MCF 10A (cell line): ENCODE data around the gene BPHL. TPM values are rescaled to one million over a fixed set of nuclear protein-coding genes. Genes with fewer than 3 reads are reported as not detected.
A peak's percentile ranks its signal among the peaks of the same experiment; 100 is the strongest.
"Not testable (repeated sequence)": the region's sequence is repeated elsewhere in the genome, so short reads cannot be mapped to it uniquely, and the experiment has no call there.

Experiments used
- BruUV-seq: library from RNA; stranded (reverse); fragments of 400-500 nt; replicated peaks from 2 replicates; lab custom pipeline; 2021; lab: Mats Ljungman, UMichigan
- CTCF ChIA-PET: fragments of 300-600 bp; sonication (Branson Sonifier 250); formaldehyde crosslinking; extraction: SDS; loops from one replicate; lab custom pipeline; 2021; ENCODE audit warnings: antibody characterized with exemption, inconsistent platforms; lab: Yijun Ruan, JAX
- POLR2A ChIA-PET: fragments of 300-600, 350-650 bp; sonication (Branson Sonifier 250); formaldehyde crosslinking; extraction: SDS; loops from one replicate; lab custom pipeline; 2020; ENCODE audit warnings: antibody characterized with exemption, inconsistent platforms; lab: Yijun Ruan, JAX
- DNase-seq: peaks from one replicate; pipeline ENCODE4 v3.0.0-alpha.2; 2018; ENCODE audit not compliant: unreplicated experiment
- H3K27ac Mint-ChIP-seq: one replicate; pipeline ENCODE4 v1.8.0; 2022; ENCODE audit warnings: mild to moderate bottlenecking, low read depth, mixed read lengths; ENCODE audit not compliant: unreplicated experiment
- H3K27me3 Mint-ChIP-seq: one replicate; pipeline ENCODE4 v1.8.0; 2022; ENCODE audit warnings: mixed read lengths; ENCODE audit not compliant: insufficient read depth, unreplicated experiment
- H3K36me3 Mint-ChIP-seq: one replicate; pipeline ENCODE4 v1.8.0; 2022; ENCODE audit warnings: mild to moderate bottlenecking, moderate library complexity, mixed read lengths; ENCODE audit not compliant: insufficient read depth, unreplicated experiment
- H3K4me1 Mint-ChIP-seq: one replicate; pipeline ENCODE4 v1.8.0; 2022; ENCODE audit warnings: mixed read lengths; ENCODE audit not compliant: insufficient read depth, unreplicated experiment
- H3K4me3 Mint-ChIP-seq: one replicate; pipeline ENCODE4 v1.8.0; 2022; ENCODE audit warnings: mild to moderate bottlenecking, moderate library complexity, mixed read lengths; ENCODE audit not compliant: unreplicated experiment
- H3K9me3 Mint-ChIP-seq: one replicate; pipeline ENCODE4 v1.8.0; 2022; ENCODE audit warnings: mixed read lengths; ENCODE audit not compliant: unreplicated experiment
- intact Hi-C: fragments of 100-400 bp; cut with micrococcal nuclease; formaldehyde crosslinking; loops from 2 replicates; pipeline ENCODE4 v1.14.1; 2022
- total RNA-seq: library from RNA; stranded (reverse); gene quantifications from 2 replicates; pipeline ENCODE4 v1.2.3, GENCODE V29; 2022
- TF ChIP-seq, protein P1 (sequence below): fragments of 200-600 bp; IDR thresholded peaks from one replicate; pipeline ENCODE4 v1.8.0; 2022; ENCODE audit warnings: antibody characterized with exemption, mild to moderate bottlenecking; ENCODE audit not compliant: unreplicated experiment

BPHL gene
- total RNA-seq, 1 experiment from 2014 or later: 13.2 TPM

DNA sequence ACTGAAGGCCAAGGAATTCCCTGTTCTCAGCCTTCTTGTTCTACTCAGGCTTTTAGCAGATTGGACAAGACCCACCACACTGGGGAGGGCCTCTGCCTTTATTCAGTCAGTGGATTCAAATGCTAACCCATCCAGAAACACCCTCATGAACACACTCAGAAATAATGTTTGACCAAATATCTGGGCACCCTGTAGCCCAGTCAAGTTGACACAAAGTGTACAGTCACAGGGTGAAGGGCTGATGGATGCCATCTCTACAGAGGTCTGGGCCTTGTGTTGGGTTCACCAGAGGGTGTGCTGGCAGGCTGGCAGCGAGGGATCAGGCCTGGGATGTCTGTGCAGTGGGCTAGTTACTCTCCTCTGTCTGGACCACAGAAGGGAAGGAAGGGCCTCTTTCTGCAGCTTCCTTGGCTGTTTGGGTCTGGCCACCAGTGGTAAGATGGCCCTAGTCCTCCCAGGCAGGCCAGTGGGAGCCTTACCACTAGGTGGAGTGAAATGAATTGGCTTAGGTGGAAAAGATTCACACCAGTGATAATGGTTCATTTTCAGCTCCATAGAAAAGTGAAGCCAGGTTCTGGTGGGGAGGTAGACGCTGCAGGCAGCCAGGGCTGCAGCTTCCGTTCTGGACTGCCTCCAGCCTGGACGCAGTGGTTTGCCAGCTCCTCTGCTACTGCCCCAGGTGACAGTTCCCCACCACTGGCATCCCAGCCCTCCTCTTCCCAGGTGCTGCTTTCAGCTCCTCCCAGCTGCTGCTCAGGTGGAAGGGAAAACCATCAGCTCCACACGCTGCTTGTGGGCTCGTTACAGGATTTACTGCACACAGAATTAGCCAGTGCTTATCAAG lies 29.6 kb downstream of the BPHL start:
- POLR2A ChIA-PET: no interaction called here
- no peak for DNase-seq

DNA sequence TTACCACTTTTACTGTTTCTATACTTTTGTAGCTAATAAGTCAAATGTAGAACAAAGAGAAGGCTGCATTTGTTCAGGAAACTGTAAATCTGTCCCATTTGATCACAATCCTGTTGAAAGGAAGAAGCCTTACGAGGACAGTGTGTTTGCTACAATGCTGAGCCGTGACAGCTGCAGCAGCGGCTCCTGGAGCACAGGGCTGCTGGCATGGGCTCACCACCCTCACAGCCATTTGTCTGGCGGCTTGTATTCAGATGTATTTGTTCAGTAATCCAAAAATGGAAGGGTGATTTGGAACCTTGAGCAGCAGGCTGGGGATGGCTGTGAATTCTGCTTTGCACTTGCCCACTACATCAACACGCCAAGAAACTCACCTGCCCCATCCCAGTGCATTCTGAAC lies 33.2 kb downstream of the BPHL start:
- Mint-ChIP-seq H3K4me3 (no peak overlapping the region), H3K36me3 (peaks cover 20% of the 10 kb centered on the region), H3K4me1 (no peaks in the 10 kb centered on the region), H3K9me3 (no peaks in the 10 kb centered on the region), H3K27ac (no peak overlapping the region), H3K27me3 (no peaks in the 10 kb centered on the region)
- TF ChIP-seq, protein P1, sequence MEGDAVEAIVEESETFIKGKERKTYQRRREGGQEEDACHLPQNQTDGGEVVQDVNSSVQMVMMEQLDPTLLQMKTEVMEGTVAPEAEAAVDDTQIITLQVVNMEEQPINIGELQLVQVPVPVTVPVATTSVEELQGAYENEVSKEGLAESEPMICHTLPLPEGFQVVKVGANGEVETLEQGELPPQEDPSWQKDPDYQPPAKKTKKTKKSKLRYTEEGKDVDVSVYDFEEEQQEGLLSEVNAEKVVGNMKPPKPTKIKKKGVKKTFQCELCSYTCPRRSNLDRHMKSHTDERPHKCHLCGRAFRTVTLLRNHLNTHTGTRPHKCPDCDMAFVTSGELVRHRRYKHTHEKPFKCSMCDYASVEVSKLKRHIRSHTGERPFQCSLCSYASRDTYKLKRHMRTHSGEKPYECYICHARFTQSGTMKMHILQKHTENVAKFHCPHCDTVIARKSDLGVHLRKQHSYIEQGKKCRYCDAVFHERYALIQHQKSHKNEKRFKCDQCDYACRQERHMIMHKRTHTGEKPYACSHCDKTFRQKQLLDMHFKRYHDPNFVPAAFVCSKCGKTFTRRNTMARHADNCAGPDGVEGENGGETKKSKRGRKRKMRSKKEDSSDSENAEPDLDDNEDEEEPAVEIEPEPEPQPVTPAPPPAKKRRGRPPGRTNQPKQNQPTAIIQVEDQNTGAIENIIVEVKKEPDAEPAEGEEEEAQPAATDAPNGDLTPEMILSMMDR: no peak
- intact Hi-C loops: no loop called here
- ChIA-PET CTCF (interaction anchor here (0.8 to 1.6 kb wide), 2 partner anchors 11 to 26 kb away, joined by 3 to 6 read pairs; no protein-coding TSS in a partner anchor), POLR2A (no interaction called here)
- no peak for DNase-seq
- BruUV-seq: no TSS peak

More for the DNA sequence above, 29.6 kb downstream of the BPHL start:
- intact Hi-C loops: no loop called here
- Mint-ChIP-seq H3K4me3 (no peak overlapping the region), H3K36me3 (peaks cover 27% of the 10 kb centered on the region), H3K9me3 (no peaks in the 10 kb centered on the region), H3K27ac (no peak overlapping the region), H3K27me3 (no peaks in the 10 kb centered on the region), H3K4me1 (no peaks in the 10 kb centered on the region)
- TF ChIP-seq, protein P1: no peak
- no TSS peak for BruUV-seq
- CTCF ChIA-PET: interaction anchor here (0.6 to 1.2 kb wide), 4 partner anchors 16 to 299 kb away, joined by 3 to 4 read pairs (median 3); no protein-coding TSS in a partner anchor

DNA sequence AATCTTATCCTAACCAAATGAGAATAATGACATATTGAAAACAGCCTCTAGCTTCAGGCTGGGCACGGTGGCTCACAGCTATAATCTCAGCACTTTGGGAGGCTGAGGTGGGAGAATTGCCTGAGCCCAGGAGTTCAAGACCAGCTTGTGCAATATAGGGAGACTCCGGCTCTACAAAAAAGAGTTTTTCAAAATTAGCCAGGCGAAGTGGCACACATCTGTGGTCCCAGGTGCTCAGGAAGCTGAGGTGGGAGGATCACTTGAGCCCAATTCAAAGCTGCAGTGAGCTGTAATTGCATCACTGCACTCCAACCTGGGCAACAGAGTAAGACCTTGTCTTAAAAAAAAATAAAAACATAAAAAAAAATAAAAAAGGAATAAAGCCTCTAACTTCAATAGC lies 34.2 kb downstream of the BPHL start:
- Mint-ChIP-seq H3K4me3 (no peak overlapping the region), H3K27me3 (no peaks in the 10 kb centered on the region), H3K27ac (no peak overlapping the region), H3K9me3 (no peaks in the 10 kb centered on the region), H3K36me3 (peaks cover 17% of the 10 kb centered on the region), H3K4me1 (no peaks in the 10 kb centered on the region)
- DNase-seq: no peak
- CTCF ChIA-PET: interaction anchor here (1.6 kb wide), 1 partner anchor 27 kb away, joined by 6 read pairs; no protein-coding TSS in a partner anchor
- TF ChIP-seq, protein P1: no peak
- POLR2A ChIA-PET: interaction anchor here (0.7 kb wide), 1 partner anchor 147 kb away, joined by 3 read pairs; no protein-coding TSS in a partner anchor
- no TSS peak for BruUV-seq
- intact Hi-C loops: no loop called here

DNA sequence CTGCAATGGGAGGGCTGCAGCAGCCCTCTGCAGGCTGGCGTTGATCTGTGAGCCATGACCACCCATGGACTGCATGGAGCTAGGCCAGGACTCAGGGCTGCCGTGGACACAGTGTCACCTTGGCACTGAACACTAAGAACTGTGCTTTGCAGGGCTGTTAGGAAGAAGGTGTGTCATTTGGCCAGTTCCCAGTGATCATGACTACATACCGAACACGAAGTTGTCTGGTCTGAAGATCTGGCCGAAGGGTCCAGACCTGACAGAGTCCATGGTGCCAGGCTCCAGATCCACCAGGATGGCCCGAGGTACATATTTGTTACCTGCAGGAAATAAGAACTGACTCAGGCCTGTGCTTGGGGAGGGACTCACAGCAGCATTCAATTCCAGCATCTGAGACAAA lies 36.9 kb downstream of the BPHL start:
- DNase-seq, CTCF ChIA-PET, H3K27me3 Mint-ChIP-seq, H3K4me3 Mint-ChIP-seq, H3K9me3 Mint-ChIP-seq, H3K4me1 Mint-ChIP-seq, H3K27ac Mint-ChIP-seq, BruUV-seq: not testable (repeated sequence)
- intact Hi-C loops: loop anchor here (5.0 kb wide), 2 partner anchors 38 to 97 kb away; partner anchors contain the start of gene BPHL
- POLR2A ChIA-PET: interaction anchor here (0.8 kb wide), 1 partner anchor 54 kb away, joined by 4 read pairs; no protein-coding TSS in a partner anchor
- peaks cover 16% of the 10 kb centered on the region for H3K36me3 Mint-ChIP-seq

DNA sequence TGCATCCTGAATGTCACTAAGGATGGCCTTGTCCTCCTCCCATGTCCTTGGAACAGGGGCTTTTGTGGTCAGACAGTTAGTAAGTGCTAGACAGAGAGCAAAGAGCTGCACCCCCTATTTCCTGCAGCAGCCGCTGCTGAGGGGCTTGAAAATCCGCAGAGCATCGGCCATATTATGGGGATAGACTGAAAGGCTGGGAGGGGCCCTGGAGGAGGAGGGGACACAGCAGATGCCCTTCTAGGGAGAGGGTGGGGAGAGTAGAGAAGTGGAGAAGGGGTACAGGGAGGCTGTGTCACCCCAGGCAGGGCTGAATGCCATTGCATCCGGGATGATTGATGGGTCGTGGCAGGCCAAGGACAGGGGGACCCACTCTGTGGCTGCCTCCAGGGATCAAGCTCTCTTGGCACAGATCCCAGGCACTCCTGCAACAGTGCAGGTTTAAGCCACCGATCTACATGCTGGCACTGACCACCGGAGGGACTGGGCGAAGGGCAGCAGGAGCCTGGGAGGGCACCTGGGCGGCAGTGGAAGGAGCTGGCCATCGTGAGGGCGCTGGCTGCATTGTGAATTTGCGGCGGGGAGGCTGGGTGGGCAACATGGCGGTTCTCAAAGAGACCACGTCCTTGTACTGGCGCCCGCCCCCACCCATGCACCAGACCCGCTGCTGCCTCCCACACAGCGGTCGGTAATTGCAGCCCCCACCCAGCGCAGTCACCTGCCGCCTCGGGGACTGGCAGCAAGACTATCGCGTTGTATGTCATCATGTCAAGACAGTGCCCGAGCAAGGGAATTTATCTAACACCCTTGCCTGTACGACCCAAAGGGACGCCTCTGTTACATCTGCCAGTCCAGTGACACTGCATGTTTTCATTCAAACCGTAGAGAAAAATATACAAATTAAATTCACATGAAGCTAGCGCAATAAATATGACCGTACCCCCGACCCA lies 37.9 kb downstream of the BPHL start:
- POLR2A ChIA-PET: interaction anchor here (0.7 to 3.1 kb wide), 11 partner anchors 14 to 132 kb away, joined by 3 to 28 read pairs (median 4); partner anchors contain the start of gene PSMG4
- Mint-ChIP-seq H3K4me3 (peak overlapping the region; percentile 72), H3K27ac (peak overlapping the region; percentile 23)
- TSS peak; percentile 50 for BruUV-seq
- H3K4me1 Mint-ChIP-seq, H3K36me3 Mint-ChIP-seq, H3K9me3 Mint-ChIP-seq, H3K27me3 Mint-ChIP-seq: not testable (repeated sequence)
- intact Hi-C loops: loop anchor here (1.0 to 5.0 kb wide), 4 partner anchors 30 to 96 kb away; partner anchors contain the start of gene BPHL
- peak; percentile 21 for DNase-seq
- CTCF ChIA-PET: interaction anchor here (0.6 to 1.2 kb wide), 11 partner anchors 14 to 1464 kb away, joined by 3 to 9 read pairs (median 4); no protein-coding TSS in a partner anchor
